ENCODE measurements around the gene DYRK4.

DNA sequence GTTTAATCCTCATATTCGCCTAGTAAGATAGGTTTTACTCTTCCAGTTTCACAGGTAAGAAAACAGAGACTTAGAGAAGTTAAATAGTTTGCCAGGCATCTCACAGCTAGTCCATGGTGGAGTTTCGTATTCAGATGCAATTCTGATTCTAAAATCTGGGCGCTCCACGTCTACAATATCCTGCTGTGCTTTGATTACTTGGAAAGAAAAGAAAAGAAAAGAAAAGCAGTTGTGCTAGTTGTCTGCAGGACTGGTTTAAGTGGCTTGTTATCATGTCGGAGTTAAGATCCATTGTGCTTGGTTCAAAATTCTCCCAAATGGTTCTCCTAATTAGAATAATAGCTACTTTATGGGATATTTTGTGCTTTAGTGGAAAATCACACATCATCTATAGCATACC is 68.3 kb downstream of the DYRK4 start:
- no peak for TF ChIP-seq CTCF (IDR thresholded peaks at IDR 0.05)
- TF ChIP-seq POLR2A (IDR thresholded peaks at IDR 0.05): no peak

Measured in heart left ventricle (tissue), 13 donors.